Germinal center (tissue), 1 donor: Measurements from ENCODE around the gene DHX9.

ENCODE experiments used
- DNase-seq: peaks from one replicate; pipeline ENCODE4 v3.0.0; 2012; ENCODE audit warnings: mixed read lengths, low spot score

The DHX9 gene

DNA sequence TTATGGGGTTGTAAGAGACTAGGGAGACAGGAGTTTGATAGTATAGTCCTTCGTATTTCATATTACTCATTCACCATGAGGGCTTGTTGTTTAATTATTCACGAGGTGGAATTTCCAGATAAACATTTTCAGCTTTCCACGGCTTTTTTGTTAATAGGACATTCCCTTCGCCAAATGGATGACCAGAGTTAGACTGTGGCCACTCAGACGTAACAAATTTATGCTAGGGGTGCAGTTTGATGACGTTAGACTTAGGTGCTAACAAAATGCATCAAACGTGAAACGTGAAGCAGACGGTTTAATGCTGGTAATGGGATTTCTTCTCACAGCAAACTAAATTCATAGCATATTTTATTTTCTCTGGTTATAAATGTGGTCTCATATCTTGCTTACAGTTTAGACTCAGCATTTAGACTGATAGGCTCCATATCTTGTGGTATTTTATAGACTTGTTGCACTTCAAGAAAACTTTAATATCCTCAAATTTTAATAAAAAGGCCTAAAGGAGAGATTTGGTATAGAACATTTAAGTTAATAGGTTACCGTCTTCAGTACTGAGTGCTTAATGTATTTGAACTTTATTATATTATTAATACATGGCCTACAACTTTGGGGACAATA lies 2.3 kb downstream of the DHX9 start:
- DNase-seq: peak; percentile 16

DNA sequence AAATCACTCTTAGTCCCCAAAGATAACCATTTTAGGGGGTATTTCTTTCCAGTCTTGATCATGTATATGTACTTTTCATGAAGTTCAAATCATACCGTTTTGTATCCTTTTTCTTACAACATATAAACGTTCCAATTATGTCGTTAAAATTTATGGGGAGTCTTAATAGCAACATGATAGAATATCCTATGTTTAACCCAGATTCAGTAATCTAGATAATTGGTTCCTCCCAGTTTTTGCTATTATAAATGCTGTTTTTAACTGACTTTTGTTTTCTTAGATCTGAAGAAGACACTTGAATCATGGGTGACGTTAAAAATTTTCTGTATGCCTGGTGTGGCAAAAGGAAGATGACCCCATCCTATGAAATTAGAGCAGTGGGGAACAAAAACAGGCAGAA lies 3.1 kb downstream of the DHX9 start:
- no peak for DNase-seq

DNA sequence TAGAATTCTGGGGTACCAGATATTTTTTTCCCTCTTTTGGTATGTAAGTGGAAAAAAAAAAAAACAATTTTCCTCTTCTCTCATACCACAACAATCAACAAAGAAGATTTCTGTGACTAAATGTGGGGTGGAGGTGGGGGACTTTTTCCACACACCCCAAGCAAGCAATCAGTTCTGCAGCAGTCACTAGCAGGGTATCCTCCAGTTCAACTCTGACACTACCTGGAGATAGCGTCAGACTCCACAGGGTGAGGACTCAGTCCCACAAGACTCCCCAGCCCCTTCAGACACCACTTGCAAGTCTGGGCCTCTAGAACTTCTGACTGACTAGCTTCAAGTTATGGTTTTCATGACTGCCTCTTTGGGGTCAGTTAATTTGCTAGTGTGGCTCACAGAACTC lies 6.2 kb downstream of the DHX9 start:
- no peak for DNase-seq

DNA sequence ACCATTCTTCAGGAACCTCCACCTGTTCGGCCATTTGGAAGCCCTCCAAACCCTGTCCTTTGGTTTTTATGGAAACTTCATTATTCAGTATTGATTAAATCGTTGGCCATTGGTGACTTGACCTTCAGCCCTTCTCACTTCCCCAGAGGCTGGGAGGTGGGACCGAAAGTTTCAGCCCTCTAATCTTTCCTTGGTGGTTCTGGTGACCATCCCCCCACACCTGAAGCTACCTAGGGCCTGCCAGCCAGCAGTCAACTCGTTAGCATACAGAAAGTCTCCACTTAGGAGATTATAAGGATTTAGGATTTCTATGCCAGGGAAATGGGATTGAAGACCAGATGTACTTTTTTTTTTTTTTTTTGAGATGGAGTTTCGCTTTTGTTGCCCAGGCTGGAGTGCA lies 6.7 kb downstream of the DHX9 start:
- no peak for DNase-seq

DNA sequence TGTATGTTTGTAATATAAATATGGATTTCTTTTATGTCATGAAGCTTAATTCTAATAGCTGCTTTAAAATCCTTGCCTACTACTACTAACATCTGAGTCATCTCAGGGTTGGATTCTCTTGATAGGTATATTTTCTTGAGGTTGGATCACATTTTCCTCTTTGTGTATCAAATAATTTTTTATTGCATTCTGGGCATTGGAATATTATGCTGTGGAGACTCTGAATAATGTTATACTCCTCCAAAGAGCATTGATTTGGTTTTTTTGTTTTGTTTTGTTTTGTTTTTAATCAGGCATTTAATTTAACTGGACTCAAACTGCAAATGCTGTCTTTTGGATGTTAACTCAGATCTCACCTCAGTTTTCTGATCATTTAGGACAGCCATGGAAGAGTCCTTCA lies 8.0 kb downstream of the DHX9 start:
- DNase-seq: no peak

DNA sequence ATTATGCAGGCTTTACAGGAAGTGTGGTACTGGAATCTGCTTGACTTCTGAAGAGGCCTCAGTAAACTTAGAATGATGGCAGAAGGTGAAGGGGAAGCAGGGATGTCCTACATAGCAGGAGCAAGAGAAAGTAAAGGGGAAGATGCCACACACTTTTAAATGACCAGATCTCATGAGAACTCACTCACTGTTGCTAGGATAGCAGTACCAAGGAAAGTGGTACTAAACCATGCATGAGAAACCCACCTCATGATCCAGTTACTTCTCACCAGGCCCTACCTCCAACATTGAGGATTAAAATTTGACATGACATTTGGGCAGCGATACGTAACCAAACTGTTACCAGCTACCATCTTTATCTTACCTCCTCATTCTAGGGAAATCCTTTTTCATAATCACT lies 9.6 kb downstream of the DHX9 start:
- no peak for DNase-seq

DNA sequence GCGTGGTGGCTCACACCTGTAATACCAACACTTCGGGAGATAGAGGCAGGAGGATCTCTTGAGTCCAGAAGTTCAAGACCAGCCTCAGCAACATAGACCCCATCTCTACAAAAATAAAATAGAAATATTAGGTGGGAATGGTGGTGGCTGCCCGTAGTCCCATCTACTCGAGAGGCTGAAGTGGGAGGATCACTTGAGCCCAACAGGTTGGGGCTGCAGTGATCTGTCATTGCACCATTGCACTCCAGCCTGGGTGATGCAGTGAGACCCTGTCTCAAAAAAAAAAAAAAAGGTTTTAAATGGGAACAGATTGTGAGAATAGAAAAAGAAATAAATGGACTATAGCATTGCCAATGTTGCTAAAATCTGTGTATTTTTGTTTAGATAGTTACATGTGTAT lies 11.2 kb downstream of the DHX9 start:
- no peak for DNase-seq

DNA sequence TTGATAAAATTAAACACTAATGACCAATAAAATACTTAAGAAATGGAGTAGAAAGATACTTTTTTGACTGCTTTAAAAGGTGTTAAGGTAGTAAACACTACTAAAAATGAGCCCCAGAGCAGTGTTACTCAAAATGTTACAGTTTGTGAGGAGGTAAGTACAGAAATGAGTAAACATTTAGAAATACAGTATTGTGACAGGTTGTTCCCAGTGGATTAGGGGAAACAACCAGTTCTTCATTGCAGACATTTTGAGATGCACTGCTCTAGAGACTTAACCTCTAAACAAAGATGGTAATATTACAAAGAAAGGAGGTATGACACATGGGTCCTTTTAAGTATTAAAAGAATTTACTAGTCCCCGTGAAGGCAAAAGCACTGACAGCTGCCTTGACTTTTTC lies 12.7 kb downstream of the DHX9 start:
- no peak for DNase-seq

DNA sequence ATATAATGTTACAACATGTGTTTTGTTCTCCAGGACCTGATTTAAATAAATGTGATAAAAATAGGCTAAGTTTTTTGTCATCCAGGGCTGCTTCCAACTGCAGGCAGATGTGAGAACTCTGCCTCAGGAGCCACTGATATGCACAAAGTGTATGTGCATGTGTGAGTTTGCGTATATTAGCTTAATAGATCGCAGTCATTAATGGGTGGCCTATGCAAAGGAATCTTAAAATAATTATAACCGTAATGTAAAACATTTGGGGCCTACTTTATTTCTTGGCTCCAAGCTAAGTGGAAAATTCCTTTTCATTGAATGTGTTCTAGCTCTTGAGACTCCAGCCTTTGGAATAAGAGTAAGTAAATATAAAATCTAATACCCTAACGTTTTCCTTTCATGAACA lies 16.8 kb downstream of the DHX9 start:
- DNase-seq: no peak

DNA sequence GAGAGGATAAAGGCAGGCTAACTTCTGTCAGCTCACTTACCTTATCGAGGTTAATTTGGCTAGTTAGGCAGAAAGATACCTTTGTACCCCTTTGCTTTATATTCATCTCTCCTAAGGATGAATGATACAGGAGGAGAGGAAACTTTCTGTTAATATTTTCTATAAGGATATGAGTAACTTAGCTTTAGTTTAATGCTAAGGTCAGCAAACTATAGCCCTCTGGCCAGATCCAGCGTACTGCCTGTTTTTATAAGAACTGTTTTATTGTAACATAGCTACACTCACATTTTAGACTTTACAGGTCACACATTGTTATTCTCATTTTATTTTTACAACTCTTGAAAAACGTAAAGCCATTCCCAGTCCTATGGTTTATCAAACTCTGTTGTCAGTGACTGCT lies 18.1 kb downstream of the DHX9 start:
- no peak for DNase-seq

DNA sequence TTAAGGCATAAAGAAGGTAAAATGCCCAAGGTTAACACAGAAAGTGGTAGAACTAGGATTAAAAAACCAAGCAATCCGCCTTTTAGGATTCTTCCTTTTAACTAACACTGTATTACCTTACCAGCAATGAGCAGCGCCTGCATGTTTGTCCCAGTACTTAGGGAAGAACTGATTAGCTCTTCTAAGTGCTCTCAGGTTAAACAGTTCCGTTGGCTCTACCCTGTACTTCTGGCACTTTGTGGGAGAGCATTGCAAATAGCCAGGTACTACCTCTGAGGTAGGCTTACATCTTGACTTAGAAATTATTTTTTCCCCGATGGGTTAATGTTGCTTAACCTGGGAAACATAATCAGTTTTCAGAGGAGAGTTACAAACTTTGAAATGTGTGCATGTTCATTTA lies 21.5 kb downstream of the DHX9 start:
- no peak for DNase-seq

DNA sequence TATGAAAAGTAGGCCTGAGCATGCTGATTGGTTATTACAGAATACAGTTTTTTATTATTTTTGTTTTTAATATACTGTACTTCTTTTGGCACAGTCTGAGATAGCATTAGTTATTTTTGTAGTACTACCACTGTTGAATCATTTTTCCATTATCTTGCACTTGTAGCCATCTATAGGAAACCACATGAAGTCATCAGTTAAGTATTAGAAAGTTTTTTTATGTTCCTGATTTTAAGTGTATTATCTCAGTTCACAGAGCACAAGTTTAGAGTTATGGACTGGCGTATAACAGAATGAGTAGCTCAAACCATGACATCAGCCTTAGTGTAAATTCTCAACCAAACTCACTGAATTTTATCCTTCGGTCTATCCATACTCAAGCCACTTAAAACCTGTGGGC lies 22.8 kb downstream of the DHX9 start:
- DNase-seq: no peak

DNA sequence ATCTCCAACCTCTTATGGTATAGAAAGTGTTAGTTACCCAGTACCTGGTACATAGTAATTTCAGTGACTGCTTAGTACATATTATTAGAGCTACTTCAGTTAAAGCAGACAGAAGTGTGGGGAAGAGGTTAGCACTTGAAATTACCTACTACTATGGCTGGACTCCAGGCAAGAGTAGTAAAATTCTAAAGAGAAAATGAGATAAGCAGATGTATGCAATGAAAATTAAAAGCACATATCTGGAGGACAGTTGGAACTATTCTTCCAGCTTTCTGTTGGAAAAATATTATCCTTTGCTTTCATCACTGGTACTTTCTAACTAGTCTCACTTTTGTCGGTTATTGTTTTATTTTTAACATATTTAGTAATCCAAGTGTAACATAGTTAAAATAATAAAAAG lies 23.7 kb downstream of the DHX9 start:
- DNase-seq: no peak

DNA sequence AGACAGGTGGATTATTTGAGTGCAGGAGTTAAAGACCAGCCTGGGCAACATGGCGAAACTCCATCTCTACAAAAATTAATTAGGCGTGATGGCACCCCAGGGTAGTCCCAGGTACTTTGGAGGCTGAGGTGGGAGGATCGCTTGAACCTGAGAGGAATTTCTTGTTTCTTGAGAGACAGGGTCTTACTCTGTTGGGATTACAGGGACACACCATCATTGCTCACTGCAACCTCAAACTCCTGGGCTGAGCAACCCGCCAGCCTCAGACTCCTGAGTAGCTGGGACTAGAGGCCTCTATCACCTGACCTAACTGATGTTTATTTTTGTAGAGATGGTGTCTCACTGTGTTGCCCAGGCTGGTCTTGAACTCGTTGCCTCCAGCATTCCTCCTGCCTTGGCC lies 24.8 kb downstream of the DHX9 start:
- DNase-seq: no peak

DNA sequence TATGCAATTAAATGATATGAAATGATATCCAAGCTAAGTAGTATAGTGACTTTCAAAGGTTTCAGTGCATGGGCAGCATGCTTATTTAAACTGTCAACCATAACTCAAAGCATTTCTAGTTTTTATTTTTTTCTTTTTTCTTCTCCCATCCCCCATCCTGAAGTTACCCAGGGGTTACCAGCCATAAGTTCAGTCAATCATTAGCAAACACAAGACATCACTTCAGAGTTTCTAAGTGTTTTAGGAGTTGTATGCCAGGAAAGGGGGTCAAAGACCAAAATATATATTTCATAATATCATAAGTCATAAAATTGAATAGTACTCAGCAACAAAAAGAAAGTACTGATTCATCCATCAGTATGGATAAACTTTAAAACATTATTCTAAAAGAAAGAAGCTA lies 28.7 kb downstream of the DHX9 start:
- no peak for DNase-seq

DNA sequence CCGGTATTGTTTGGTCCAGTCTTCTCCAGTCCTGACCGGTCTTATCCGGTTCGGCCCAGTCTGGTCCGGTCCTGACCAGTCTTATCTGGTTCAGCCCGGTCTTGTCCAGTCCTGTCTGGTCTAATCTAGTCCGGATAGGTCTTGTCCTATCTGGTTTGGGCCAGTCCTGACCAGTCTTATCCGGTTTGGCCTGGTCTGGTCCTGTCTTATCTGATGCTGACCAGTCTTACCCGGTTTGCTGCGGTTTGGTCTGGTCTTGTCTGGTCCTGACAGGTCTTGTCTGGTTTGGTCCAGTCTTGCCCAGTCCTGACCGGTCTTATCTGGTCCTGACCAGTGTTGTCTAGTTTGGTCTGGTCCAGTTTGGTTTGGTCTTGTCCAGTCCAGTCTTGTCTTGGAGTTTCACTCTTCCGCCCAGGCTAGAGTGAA lies 30.1 kb downstream of the DHX9 start:
- no peak for DNase-seq

DNA sequence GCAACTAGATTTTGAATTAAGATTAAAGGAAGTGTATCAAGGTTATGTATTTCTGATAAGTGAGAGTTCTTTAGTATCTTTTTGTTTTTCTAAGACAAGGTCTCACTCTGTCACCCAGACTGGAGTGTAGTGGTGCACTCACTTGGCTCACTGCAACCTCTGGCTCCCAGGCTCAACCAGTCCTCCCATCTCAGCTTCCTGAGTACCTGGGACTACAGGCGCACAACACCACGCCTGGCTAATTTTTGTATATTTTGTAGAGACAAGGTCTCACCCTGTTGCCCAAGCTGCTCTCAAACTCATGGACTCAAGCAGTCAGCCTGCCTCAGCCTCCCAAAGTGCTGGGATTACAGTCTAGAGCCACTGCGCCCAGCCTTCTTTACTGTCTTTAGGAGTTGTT lies 33.7 kb downstream of the DHX9 start:
- no peak for DNase-seq

DNA sequence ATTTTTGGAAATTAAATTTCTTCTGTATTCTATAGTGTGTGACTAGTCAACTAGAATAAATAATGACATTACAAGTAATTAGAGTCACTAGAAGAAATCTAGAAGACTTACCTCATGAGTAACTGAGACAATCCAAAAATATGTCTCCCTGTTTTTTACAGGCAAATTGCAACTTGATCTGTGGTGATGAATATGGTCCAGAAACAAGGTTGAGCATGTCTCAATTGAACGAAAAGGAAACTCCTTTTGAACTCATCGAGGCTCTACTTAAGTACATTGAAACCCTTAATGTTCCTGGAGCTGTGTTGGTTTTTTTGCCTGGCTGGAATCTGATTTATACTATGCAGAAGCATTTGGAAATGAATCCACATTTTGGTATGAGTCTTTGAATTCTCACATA lies 36.7 kb downstream of the DHX9 start:
- DNase-seq: no peak

DNA sequence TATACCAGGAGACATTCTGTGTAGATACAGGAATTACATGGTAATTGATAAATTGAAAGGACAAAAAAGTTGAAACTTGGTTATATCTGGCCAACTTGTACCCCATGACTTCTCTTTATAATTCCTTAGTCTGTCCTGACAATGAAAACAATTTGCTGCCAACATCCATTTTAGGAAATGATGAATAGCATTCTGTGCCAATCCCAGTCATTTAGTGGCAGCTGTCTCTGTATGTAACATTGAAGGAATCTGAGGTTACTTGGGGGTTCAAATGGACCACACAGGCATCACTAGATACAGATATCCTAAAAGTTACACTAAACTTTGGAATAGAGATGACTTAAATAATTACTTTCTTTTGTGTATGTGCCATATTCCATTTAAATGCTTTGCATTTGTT lies 38.2 kb downstream of the DHX9 start:
- no peak for DNase-seq

DNA sequence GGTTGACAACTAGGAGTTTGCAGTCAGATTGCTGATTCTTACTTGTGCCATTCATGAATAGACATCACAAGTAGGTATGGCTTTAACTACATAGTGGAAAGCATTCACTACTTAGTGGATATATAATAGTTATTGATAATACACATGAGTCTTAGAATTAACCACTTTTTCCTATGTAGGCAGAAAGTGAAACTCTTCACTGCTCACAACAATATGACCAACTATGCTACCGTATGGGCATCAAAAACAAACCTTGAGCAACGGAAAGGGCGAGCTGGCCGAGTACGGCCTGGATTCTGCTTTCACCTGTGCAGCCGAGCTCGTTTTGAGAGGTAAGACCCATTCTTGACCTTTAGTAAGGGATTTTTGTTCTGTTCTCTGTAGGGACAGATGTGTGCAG lies 38.7 kb downstream of the DHX9 start:
- no peak for DNase-seq

DNA sequence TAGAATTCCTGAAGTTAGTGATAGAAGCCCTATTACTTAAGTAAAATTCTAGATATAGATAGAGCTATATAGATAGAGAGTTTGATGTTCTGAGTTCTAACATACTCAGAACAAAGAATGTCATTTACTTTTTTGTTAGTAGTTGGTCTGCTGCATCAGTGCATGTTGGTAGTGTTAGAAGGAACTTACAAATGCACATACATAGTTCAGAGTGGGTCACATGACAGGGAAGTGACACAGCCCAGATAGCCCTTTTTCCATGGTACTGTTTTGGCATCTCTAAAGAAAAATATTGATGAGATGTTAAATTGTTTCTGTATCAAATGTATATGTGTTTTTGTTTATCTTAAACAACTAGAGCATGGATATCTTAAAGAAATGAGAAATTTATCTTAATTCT lies 45.7 kb downstream of the DHX9 start:
- DNase-seq: no peak

DNA sequence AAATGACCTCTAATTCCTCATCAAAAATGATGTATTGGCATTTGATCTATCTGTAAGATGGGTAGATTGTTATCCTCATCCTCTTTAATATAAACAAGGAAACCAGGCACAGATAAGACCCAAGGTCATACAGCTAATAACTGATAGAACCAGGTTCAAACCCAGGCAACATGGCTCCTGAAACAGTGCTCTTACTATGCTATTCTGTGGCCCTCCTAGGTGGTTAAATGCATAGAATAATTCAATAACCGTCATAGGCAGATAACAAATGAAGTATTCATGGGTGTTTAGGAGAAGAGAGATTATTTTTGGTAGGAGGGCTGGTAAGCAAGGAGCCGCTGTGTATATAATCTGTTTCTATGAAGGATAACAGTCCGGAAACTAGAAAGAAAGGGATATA lies 46.4 kb downstream of the DHX9 start:
- no peak for DNase-seq

DNA sequence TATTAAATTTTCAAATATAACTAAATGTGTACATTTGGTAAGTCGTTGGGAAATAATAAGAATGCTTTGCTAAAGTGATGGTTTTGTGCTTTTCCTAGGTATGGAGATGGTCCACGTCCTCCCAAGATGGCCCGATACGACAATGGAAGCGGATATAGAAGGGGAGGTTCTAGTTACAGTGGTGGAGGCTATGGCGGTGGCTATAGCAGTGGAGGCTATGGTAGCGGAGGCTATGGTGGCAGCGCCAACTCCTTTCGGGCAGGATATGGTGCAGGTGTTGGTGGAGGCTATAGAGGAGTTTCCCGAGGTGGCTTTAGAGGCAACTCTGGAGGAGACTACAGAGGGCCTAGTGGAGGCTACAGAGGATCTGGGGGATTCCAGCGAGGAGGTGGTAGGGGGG lies 47.8 kb downstream of the DHX9 start:
- no peak for DNase-seq

DNA sequence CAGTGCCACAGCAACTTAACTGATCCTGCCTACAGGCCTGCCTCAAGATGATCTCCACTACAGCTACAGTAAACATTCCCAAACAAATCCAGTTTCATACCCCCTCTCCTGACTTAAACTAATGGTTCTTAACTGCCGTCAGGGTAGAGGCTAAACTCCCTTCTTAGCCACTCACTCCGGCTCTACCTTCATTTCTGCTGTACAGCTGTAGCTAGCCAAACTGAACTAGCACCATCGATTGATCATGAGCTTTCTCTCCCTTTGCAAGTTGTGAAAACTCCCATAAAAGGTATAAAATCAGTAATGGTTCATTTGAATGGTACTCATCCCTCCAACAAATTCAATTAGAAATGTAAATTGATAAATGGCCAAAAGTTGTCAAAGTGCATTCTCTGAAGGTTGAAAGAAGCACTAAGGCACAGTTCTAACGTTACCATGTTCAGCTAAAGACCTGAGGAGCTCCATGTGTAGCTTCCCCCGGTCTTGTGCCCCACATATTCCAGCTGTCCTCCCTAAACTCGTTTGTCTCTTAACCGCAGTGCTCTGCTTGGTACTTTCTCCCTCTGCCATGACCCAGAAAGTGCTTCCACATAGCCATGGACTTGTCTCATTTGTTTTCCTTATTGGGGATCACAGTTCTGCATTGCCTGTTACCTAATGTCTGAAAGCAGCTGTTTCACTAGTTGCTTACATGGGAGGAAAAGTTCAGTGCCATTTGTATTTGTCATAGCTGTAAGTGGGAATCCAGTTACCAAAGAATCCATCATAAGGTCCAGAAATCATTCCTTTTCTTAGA lies 49.8 kb downstream of the DHX9 start:
- no peak for DNase-seq
